MM.1S (cell line): Measurements from ENCODE around the gene FAM50B.

Experiments
- DNase-seq: peaks from one replicate; pipeline ENCODE4 v3.0.0-alpha.2; 2015
- H2AFZ ChIP-seq: fragments of 300-600 bp; sonication (generic); 2 replicates; pipeline ENCODE4 v1.6.0; 2016; ENCODE audit warnings: antibody characterized with exemption, low read length
- H3F3A ChIP-seq: fragments of 300-600 bp; sonication (generic); 2 replicates; pipeline ENCODE4 v1.6.1; 2016; ENCODE audit warnings: mild to moderate bottlenecking, antibody characterized with exemption, low read length, moderate library complexity, mixed read lengths; ENCODE audit not compliant: insufficient read depth
- H3K27ac ChIP-seq: fragments of 300-600 bp; sonication (generic); 2 replicates; pipeline ENCODE4 v1.5.1; 2016; ENCODE audit warnings: mild to moderate bottlenecking, low read length
- H3K27me3 ChIP-seq: fragments of 300-600 bp; sonication (generic); replicated peaks from 2 replicates; pipeline ENCODE4 v1.6.0; 2016; ENCODE audit warnings: low read length; ENCODE audit not compliant: insufficient read depth
- H3K36me3 ChIP-seq: fragments of 300-600 bp; sonication (generic); replicated peaks from 2 replicates; pipeline ENCODE4 v1.6.1; 2016; ENCODE audit warnings: mild to moderate bottlenecking, low read length, mixed read lengths; ENCODE audit not compliant: insufficient read depth
- H3K4me1 ChIP-seq: fragments of 300-600 bp; sonication (generic); 2 replicates; pipeline ENCODE4 v1.6.1; 2016; ENCODE audit warnings: low read length, mixed read lengths
- H3K4me2 ChIP-seq: fragments of 300-600 bp; sonication (generic); 2 replicates; pipeline ENCODE4 v1.6.0; 2016; ENCODE audit warnings: low read depth, low read length
- H3K4me3 ChIP-seq: fragments of 300-600 bp; sonication (generic); 2 replicates; pipeline ENCODE4 v1.5.1; 2016; ENCODE audit warnings: low read length, mixed read lengths
- H3K79me2 ChIP-seq: fragments of 300-600 bp; sonication (generic); 2 replicates; pipeline ENCODE4 v1.6.1; 2016; ENCODE audit warnings: mixed run types, low read length, mixed read lengths
- H3K9ac ChIP-seq: fragments of 300-600 bp; sonication (generic); 2 replicates; pipeline ENCODE4 v1.6.1; 2016; ENCODE audit warnings: low read length, mixed read lengths
- H3K9me2 ChIP-seq: fragments of 300-600 bp; sonication (generic); replicated peaks from 2 replicates; pipeline ENCODE4 v1.6.1; 2016; ENCODE audit warnings: mild to moderate bottlenecking, low read length, mixed read lengths; ENCODE audit not compliant: insufficient read depth
- H3K9me3 ChIP-seq: fragments of 300-600 bp; sonication (generic); replicated peaks from 2 replicates; pipeline ENCODE4 v1.6.1; 2016; ENCODE audit warnings: mild to moderate bottlenecking, low read length, mixed read lengths; ENCODE audit not compliant: insufficient read depth
- H4K20me1 ChIP-seq: fragments of 300-600 bp; sonication (generic); 2 replicates; pipeline ENCODE4 v1.6.1; 2016; ENCODE audit warnings: mild to moderate bottlenecking, low read length, moderate library complexity, mixed read lengths; ENCODE audit not compliant: insufficient read depth
- EZH2 ChIP-seq: fragments of 300-600 bp; sonication (generic); optimal IDR thresholded peaks from 2 replicates; pipeline ENCODE3; 2017; ENCODE audit warnings: low read depth, mild to moderate bottlenecking, antibody characterized with exemption, low read length, mixed read lengths
- EZH2phosphoT487 ChIP-seq: fragments of 300-600 bp; sonication (generic); IDR thresholded peaks from 2 replicates; pipeline ENCODE4 v1.6.1; 2018; ENCODE audit warnings: antibody characterized with exemption, low read length
- TF ChIP-seq, protein P1 (sequence below): fragments of 300-600 bp; sonication (generic); IDR thresholded peaks from 2 replicates; pipeline ENCODE4 v1.5.1; 2016; ENCODE audit warnings: antibody characterized with exemption, low read length, mixed read lengths

Gene FAM50B

DNA sequence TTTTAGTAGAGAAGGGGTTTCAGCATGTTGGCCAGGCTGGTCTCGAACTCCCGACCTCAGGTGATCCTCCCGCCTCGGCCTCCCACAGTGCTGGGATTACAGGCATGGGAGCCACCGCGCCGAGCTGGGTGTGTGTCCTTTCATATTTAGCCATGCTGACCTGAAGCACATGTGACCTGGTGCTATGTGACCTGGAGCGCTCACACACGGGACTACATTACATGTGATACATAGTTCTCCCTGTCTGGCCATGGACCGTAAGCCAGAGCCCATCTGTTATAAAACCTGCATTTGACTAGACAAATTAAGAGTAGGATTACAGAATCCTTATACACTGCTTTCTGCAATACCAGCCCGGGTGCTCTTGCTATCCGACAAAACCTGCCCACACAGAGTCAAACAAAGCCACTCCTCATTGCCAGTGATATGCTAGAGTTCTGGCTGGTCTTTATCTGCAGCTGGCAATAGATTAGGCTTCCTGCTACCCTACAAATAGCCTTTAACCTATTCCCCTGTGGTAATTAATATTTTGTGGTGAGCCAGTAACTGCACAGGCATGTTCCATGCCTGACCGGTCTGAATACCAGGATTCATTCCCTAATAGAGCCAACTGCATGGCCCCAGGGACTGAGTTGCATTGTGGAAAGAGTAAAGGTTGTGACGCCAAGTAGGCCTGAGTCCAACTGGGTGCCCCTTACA, 26.3 kb upstream of the FAM50B start:
- Histone ChIP-seq H3K79me2 (no peaks in the 10 kb centered on the region), H3K9me3 (no peaks in the 10 kb centered on the region), H3K4me1 (no peaks in the 10 kb centered on the region), H4K20me1 (no peaks in the 10 kb centered on the region), H3F3A (no peaks in the 10 kb centered on the region), H3K27ac (no peak overlapping the region), H2AFZ (no peak overlapping the region), H3K9me2 (no peaks in the 10 kb centered on the region), H3K9ac (no peak overlapping the region), H3K4me3 (no peak overlapping the region), H3K36me3 (no peaks in the 10 kb centered on the region), H3K4me2 (no peak overlapping the region), H3K27me3 (no peaks in the 10 kb centered on the region)
- DNase-seq, result no peak
- TF ChIP-seq EZH2phosphoT487 (no peak), EZH2 (no peak)
- TF ChIP-seq, protein P1, sequence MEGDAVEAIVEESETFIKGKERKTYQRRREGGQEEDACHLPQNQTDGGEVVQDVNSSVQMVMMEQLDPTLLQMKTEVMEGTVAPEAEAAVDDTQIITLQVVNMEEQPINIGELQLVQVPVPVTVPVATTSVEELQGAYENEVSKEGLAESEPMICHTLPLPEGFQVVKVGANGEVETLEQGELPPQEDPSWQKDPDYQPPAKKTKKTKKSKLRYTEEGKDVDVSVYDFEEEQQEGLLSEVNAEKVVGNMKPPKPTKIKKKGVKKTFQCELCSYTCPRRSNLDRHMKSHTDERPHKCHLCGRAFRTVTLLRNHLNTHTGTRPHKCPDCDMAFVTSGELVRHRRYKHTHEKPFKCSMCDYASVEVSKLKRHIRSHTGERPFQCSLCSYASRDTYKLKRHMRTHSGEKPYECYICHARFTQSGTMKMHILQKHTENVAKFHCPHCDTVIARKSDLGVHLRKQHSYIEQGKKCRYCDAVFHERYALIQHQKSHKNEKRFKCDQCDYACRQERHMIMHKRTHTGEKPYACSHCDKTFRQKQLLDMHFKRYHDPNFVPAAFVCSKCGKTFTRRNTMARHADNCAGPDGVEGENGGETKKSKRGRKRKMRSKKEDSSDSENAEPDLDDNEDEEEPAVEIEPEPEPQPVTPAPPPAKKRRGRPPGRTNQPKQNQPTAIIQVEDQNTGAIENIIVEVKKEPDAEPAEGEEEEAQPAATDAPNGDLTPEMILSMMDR, result no peak

DNA sequence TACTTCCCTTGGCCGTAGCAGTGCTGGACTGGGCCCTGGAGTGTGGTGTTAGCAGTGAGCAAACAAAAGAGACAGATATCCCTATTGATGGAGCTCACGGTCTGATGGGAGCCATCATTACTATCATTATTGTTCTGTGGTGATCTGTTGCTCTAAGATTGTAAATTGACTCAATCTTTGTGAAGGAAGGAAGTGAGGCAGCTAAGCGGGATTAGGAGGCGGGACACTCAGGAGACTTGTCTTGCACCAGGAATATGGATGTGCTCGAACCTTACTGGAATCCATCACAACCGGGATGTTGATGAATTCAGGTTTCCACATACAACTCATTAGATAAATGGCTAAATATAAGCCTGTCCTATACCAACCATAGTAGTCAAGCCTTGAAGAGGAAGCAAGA, 25.5 kb upstream of the FAM50B start:
- Histone ChIP-seq H3K9me2 (no peaks in the 10 kb centered on the region), H4K20me1 (no peaks in the 10 kb centered on the region), H3F3A (no peaks in the 10 kb centered on the region), H3K36me3 (no peaks in the 10 kb centered on the region), H3K27ac (no peak overlapping the region), H3K4me2 (no peak overlapping the region), H3K27me3 (no peaks in the 10 kb centered on the region), H3K4me1 (no peaks in the 10 kb centered on the region), H3K79me2 (no peaks in the 10 kb centered on the region), H3K4me3 (no peak overlapping the region), H2AFZ (no peak overlapping the region), H3K9ac (no peak overlapping the region), H3K9me3 (no peaks in the 10 kb centered on the region)
- no peak for DNase-seq
- TF ChIP-seq EZH2, result no peak
- TF ChIP-seq EZH2phosphoT487, result no peak
- TF ChIP-seq, protein P1, result no peak

DNA sequence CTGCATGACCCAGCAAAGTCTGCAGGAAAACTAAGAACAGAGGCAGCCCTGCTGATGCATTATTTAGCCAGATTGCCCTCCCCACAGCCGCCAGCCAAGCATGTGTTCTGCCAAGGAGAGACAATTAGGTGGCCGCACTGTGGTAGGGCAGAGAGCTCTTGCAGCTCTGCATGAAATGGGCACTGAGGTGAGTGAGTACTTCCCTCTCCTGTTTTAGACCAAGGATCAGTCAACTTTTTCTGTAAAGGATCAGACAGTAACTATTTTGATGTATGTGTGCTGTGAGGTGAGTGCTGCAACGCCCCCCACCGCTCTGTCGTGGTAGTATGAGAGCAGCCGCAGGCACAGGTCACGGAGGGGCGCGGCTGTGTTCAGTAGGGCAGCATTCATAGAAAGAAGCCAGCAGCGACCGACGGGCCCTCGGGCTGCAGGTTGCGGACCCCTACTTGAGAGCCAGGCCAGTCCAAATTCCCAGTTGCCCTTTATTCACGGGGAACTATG, 23.8 kb upstream of the FAM50B start:
- Histone ChIP-seq H3K79me2 (no peaks in the 10 kb centered on the region), H3K4me1 (no peaks in the 10 kb centered on the region), H2AFZ (no peak overlapping the region), H3K9me3 (no peaks in the 10 kb centered on the region), H3K27me3 (no peaks in the 10 kb centered on the region), H4K20me1 (no peaks in the 10 kb centered on the region), H3K9ac (no peak overlapping the region), H3K9me2 (no peaks in the 10 kb centered on the region), H3K4me2 (no peak overlapping the region), H3K27ac (no peak overlapping the region), H3K4me3 (no peak overlapping the region), H3F3A (no peaks in the 10 kb centered on the region), H3K36me3 (no peaks in the 10 kb centered on the region)
- TF ChIP-seq EZH2, result no peak
- no peak for TF ChIP-seq EZH2phosphoT487
- TF ChIP-seq, protein P1, result no peak
- no peak for DNase-seq
